A549 (cell line): ENCODE data around the gene MAML2. TPM values are rescaled to one million over a fixed set of nuclear protein-coding genes. Genes with fewer than 3 reads are reported as not detected.

Source experiments
- ATAC-seq, 2 experiments: fragments of 200-7000 bp in 1 of 2; fragments of >200 bp in 1 of 2; cut with Nextera tagmentation in 1 of 2; cut with Tn5 transposase in 1 of 2; 3 replicates each; pipeline versions ENCODE4 v1.8.0 to v1.9.1; 2018 to 2020; ENCODE audit warnings: mild to moderate bottlenecking in 1 of 2, moderate library complexity in 1 of 2
- CTCF ChIA-PET: fragments of 300-600 bp; sonication (Branson Sonifier 250); formaldehyde crosslinking; extraction: SDS; loops from one replicate; lab custom pipeline; 2021; ENCODE audit warnings: antibody characterized with exemption, inconsistent platforms; lab: Yijun Ruan, JAX
- POLR2A ChIA-PET: fragments of 350-600 bp; formaldehyde crosslinking; extraction: SDS; loops from one replicate; lab custom pipeline; 2021; ENCODE audit warnings: antibody characterized with exemption, inconsistent platforms; lab: Yijun Ruan, JAX
- DNase-seq, 2 experiments: peaks; one replicate each; pipeline versions ENCODE4 v3.0.0 to v3.0.0-alpha.2; 2011 to 2016; ENCODE audit warnings: low read depth in 1 of 2, low spot score in 1 of 2
- FAIRE-seq: peaks from 2 replicates; lab custom pipeline; 2011; peaks lifted over from hg19 to GRCh38; lab: Jason Lieb, UNC
- H3K27ac ChIP-seq, 2 experiments: fragments of >200 bp; sonication (Bioruptor Twin); formaldehyde crosslinking; 3 replicates each; pipeline ENCODE4 v1.5.1; 2016 to 2017
- H3K4me1 ChIP-seq: fragments of >200 bp; sonication (Bioruptor Twin); formaldehyde crosslinking; 3 replicates; pipeline ENCODE4 v1.6.1; 2016
- H3K4me2 ChIP-seq: fragments of >200 bp; sonication (Bioruptor Twin); formaldehyde crosslinking; 3 replicates; pipeline ENCODE4 v1.6.1; 2016
- H3K4me3 ChIP-seq: fragments of >200 bp; sonication (Bioruptor Twin); formaldehyde crosslinking; 3 replicates; pipeline ENCODE4 v1.5.1; 2016
- H3K9me3 ChIP-seq: fragments of >200 bp; sonication (Bioruptor Twin); formaldehyde crosslinking; 3 replicates; pipeline ENCODE4 v1.6.1; 2016
- BHLHE40 ChIP-seq: IDR thresholded peaks from 2 replicates; pipeline ENCODE4 v1.6.1; 2012; ENCODE audit warnings: low read depth, low read length, inconsistent platforms
- CBX8 ChIP-seq: fragments of 200-600 bp; sonication (generic); IDR thresholded peaks from 2 replicates; pipeline ENCODE4 v1.6.1; 2016
- CEBPB ChIP-seq, 2 experiments: fragments of >200 bp in 1 of 2; sonication (Bioruptor Twin) in 1 of 2; formaldehyde crosslinking in 1 of 2; IDR thresholded peaks; 2 replicates each; pipeline ENCODE4 v1.6.1; 2012 to 2016
- CHD2 ChIP-seq: fragments of 150-350 bp; IDR thresholded peaks from 2 replicates; pipeline ENCODE4 v1.6.1; 2014; ENCODE audit warnings: low read length; ENCODE audit not compliant: partially characterized antibody
- ESRRA ChIP-seq: fragments of 150-350 bp; IDR thresholded peaks from 2 replicates; pipeline ENCODE4 v1.6.1; 2014; ENCODE audit warnings: mild to moderate bottlenecking, low read length, borderline replicate concordance
- FOSL2 ChIP-seq, 2 experiments: fragments of 450-650 bp in 1 of 2; fragments of >200 bp in 1 of 2; sonication (Bioruptor Twin) in 1 of 2; formaldehyde crosslinking; IDR thresholded peaks; 2 replicates each; pipeline versions ENCODE4 v1.5.0 to v1.6.1; 2016 to 2020; ENCODE audit warnings: mild to moderate bottlenecking in 1 of 2, moderate library complexity in 1 of 2
- KDM1A ChIP-seq: fragments of 200-600 bp; sonication (generic); IDR thresholded peaks from 2 replicates; pipeline ENCODE4 v1.6.1; 2016; ENCODE audit warnings: low read depth, mild to moderate bottlenecking
- NPAS2 ChIP-seq: fragments of 250-450 bp; sonication (Bioruptor Pico); IDR thresholded peaks from 2 replicates; pipeline ENCODE4 v1.8.0; 2022; ENCODE audit warnings: mild to moderate bottlenecking, moderate library complexity, borderline replicate concordance
- RAD21 ChIP-seq, 2 experiments: fragments of >200 bp in 1 of 2; sonication (Bioruptor Twin) in 1 of 2; formaldehyde crosslinking in 1 of 2; IDR thresholded peaks in 1 of 2; conservative IDR thresholded peaks in 1 of 2; 2 replicates in 1 of 2; 3 replicates in 1 of 2; pipeline ENCODE4 v1.6.1; 2012 to 2018; ENCODE audit warnings: inconsistent platforms in 1 of 2
- RARB ChIP-seq: fragments of 250-450 bp; sonication (Bioruptor Pico); IDR thresholded peaks from 2 replicates; pipeline ENCODE4 v1.8.0; 2021; ENCODE audit warnings: mild to moderate bottlenecking, moderate library complexity
- RCOR1 ChIP-seq: fragments of 150-350 bp; IDR thresholded peaks from 2 replicates; pipeline ENCODE4 v1.6.1; 2014; ENCODE audit warnings: antibody characterized with exemption, low read length, low read depth
- RFX5 ChIP-seq: fragments of 450-650 bp; IDR thresholded peaks from 2 replicates; pipeline ENCODE4 v1.7.1; 2014; ENCODE audit warnings: antibody characterized with exemption, mild to moderate bottlenecking, moderate library complexity
- RNF2 ChIP-seq: fragments of 200-600 bp; sonication (generic); IDR thresholded peaks from 2 replicates; pipeline ENCODE4 v1.6.1; 2016; ENCODE audit warnings: low read depth, mild to moderate bottlenecking, antibody characterized with exemption, moderate library complexity, borderline replicate concordance
- SMC3 ChIP-seq: fragments of >200 bp; sonication (Bioruptor Twin); formaldehyde crosslinking; IDR thresholded peaks from 3 replicates; pipeline ENCODE4 v1.6.1; 2018; ENCODE audit warnings: inconsistent platforms
- TFCP2L1 ChIP-seq: fragments of 250-450 bp; sonication (Bioruptor Pico); IDR thresholded peaks from 2 replicates; pipeline ENCODE4 v1.5.0; 2021; ENCODE audit warnings: mild to moderate bottlenecking
- TP53 ChIP-seq: fragments of 250-450 bp; sonication (Bioruptor Pico); IDR thresholded peaks from 2 replicates; pipeline ENCODE4 v1.5.0; 2021; ENCODE audit warnings: mild to moderate bottlenecking, moderate library complexity
- ZNF302 ChIP-seq: fragments of 250-450 bp; sonication (Bioruptor Pico); IDR thresholded peaks from 2 replicates; pipeline ENCODE4 v1.9.0; 2021; ENCODE audit warnings: inconsistent platforms, mild to moderate bottlenecking, moderate library complexity
- ZSCAN20 ChIP-seq: fragments of 250-450 bp; sonication (Bioruptor Pico); IDR thresholded peaks from 2 replicates; pipeline ENCODE4 v1.8.0; 2022; ENCODE audit warnings: mild to moderate bottlenecking, moderate library complexity
- WGBS: methylation state at CpG from one replicate; pipeline ENCODE4 v1.1.6; 2017; ENCODE audit errors: missing lambda C conversion rate; 5-methylcytosine and 5-hydroxymethylcytosine counted together
- polyA plus RNA-seq, 4 experiments: library from polyadenylated mRNA; depleted of rRNA in 3 of 4; stranded (reverse); fragments of >200 nt; fragmentation: RNase III in 1 of 4; extraction: RNeasy Plus Mini Kit Qiagen cat#74134 plus additional on column Dnase treatment in 1 of 4; gene quantifications; 2 replicates in 3 of 4; 3 replicates in 1 of 4; pipeline ENCODE4 v1.2.3, GENCODE V29; 2011 to 2017
- TF ChIP-seq, protein P1 (sequence below): IDR thresholded peaks from 2 replicates; pipeline ENCODE4 v1.6.1; 2012; ENCODE audit warnings: low read depth, borderline replicate concordance
- TF ChIP-seq, protein P2 (sequence below): IDR thresholded peaks from 2 replicates; pipeline ENCODE4 v1.6.1; 2012
- TF ChIP-seq, protein P3 (sequence below): fragments of >200 bp; sonication (Bioruptor Twin); formaldehyde crosslinking; IDR thresholded peaks from 3 replicates; pipeline ENCODE4 v1.5.1; 2016
- TF ChIP-seq, protein P4 (sequence below): fragments of 150-350 bp; IDR thresholded peaks from 2 replicates; pipeline ENCODE4 v1.6.1; 2014; ENCODE audit warnings: low read depth, mild to moderate bottlenecking, low read length
- TF ChIP-seq, protein P5 (sequence below): fragments of 450-650 bp; IDR thresholded peaks from 2 replicates; pipeline ENCODE4 v1.6.1; 2014; ENCODE audit warnings: antibody characterized with exemption

Gene MAML2
- polyA plus RNA-seq, 2 of the 4 experiments (the other 2 are of a cell fraction), result 1.5 to 2.5 TPM

DNA sequence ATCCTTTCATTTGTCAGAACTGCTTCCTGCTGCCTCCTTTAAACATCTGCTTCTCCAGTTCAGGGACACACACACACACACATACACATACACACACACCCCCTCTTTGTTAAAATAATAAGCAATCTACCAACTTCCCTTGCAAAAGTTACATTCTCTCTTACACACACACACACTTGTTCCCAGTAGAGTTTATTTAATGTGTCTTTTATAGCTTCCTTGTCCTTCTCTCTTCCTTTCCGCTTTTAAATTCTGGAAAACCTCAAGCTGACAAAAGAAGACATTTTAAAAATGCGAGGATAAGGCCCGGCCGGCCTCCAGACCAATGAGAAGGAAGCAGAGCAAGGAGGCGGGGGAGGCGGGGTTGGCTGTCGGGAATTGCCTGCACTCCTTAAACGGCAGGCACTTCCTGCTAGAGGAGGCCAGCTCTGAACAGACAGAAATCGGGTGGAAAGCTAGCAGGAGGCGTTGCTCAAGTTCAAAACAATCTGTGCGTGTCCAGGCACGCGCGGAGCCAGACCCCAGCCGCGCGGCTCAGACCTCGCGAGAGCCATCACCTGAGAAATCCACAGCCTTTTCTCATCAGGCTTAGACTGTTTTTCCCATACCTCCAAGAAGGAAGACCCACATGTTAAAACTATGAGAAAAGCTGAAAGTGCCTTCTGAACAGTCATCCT is 99.9 kb downstream of the MAML2 start (continued):
- TF ChIP-seq, protein P1, sequence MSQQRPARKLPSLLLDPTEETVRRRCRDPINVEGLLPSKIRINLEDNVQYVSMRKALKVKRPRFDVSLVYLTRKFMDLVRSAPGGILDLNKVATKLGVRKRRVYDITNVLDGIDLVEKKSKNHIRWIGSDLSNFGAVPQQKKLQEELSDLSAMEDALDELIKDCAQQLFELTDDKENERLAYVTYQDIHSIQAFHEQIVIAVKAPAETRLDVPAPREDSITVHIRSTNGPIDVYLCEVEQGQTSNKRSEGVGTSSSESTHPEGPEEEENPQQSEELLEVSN, result no peak
- TF ChIP-seq ESRRA (no peak), SMC3 (peak; percentile 16; the same call in 2 of the 3 replicates), CHD2 (peak; percentile 92), RARB (no peak), TFCP2L1 (CRISPR knock-in tag) (no peak)

DNA sequence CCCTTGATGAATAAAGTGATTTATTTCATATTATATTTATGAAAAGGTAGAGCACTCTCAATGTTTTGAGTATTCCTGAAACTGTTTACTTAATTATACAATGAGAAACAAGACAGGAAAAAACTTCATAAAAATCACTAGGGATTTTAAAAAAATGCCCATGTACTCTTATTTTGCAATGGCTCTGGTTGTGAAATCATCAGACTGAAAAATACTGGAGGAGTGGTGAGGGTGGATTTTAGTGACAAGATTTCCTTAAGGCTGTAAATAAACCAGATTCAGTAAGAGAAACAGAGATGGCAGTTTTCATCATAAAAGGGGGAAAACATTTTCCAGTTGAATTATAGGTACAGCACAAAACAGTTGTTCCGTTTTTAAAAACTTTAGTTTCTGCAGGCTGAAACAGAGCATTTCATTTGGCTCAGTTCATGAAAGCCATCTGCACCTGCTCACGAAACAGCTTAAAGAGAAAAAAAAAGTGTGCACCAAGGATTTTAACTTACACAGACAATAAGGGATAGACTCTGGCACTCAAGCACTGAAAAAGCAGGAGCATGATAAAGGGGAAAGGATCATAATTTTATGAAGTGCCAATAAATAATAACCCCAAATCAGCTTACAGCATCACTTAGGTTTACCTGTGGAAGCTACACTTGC is 100.7 kb downstream of the MAML2 start:
- ChIA-PET POLR2A (interaction anchor here (1.1 to 2.4 kb wide), 4 partner anchors 65 to 147 kb away, joined by 8 to 14 read pairs (median 12); partner anchors contain the start of genes CCDC82, JRKL and MAML2), CTCF (interaction anchor here (0.6 to 2.4 kb wide), 8 partner anchors 64 to 406 kb away, joined by 3 to 16 read pairs (median 4); partner anchors contain the start of gene MAML2)
- peaks cover 43% of the 10 kb centered on the region for H3K4me1 ChIP-seq
- 86% methylated on average over 2 of the region's 2 CpGs for WGBS
- FAIRE-seq, result no peak
- no peak for ATAC-seq
- H3K4me3 ChIP-seq, result peak overlapping the region; percentile 43; the same call in 2 of the 3 replicates
- H3K4me2 ChIP-seq, result peak overlapping the region; percentile 92
- TF ChIP-seq CEBPB (IDR thresholded peaks at IDR 0.05) (peak; percentile 21 to 36; a peak in 2 of 4 replicates), FOSL2 (IDR thresholded peaks at IDR 0.05) (no peak), FOSL2 (CRISPR knock-in tag; IDR thresholded peaks at IDR 0.05) (no peak)
- DNase-seq, result no peak
- H3K27ac ChIP-seq, result peak overlapping the region; percentile 81 to 89
- no peaks in the 10 kb centered on the region for H3K9me3 ChIP-seq

DNA sequence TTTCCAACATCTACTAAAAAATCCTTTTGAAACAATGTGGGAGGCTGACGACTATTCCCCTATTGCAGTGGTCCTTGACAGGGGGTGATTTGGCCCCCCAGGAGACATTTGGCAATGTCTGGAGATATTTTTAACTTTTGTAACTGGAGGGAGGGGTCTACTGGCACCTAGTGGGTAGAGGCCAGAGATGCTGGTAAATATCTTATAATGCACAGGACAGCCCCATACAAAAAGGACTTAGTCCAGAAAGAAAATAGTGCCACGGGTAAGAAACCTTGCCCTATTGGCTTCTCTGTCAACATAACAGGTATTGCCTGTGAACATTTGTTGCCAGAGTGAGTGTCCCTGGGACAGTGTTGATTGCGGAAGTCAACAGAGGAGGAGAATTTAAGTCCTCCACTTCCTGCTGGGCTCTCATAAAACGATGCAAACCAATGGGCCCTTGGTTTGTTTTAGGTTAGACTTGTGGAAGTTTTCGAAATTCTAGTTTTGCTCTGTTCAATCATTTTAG is 101.6 kb downstream of the MAML2 start:
- FAIRE-seq, result no peak
- peak overlapping the region; percentile 19 to 61; a peak in 4 of 6 replicates for H3K27ac ChIP-seq
- 50% methylated on average over 5 of the region's 5 CpGs for WGBS
- peaks cover 45% of the 10 kb centered on the region for H3K4me1 ChIP-seq
- peak overlapping the region; percentile 92 for H3K4me2 ChIP-seq
- POLR2A ChIA-PET, result no interaction called here
- 0 out of 5 replicates have a peak, but pooled peaks of 1 of the 2 experiments have one; percentile 32 for TF ChIP-seq RAD21 (conservative IDR thresholded peaks at IDR 0.05 in 1 of 2, IDR thresholded peaks at IDR 0.05 in 1 of 2)
- TF ChIP-seq ZNF302 (CRISPR knock-in tag), result no peak
- TF ChIP-seq KDM1A, result no peak
- no peak for TF ChIP-seq RNF2
- TF ChIP-seq SMC3, result 0 out of 3 replicates have a peak, but pooled peaks have one; percentile 10
- TF ChIP-seq CBX8, result no peak
- TF ChIP-seq BHLHE40, result no peak
- TF ChIP-seq ZSCAN20 (CRISPR knock-in tag), result no peak
- TF ChIP-seq, all 56 proteins: peak for 2
- DNase-seq (peak in 1 of 2 experiments; percentile 22), ATAC-seq (no peak)
- H3K4me3 ChIP-seq, result no peak overlapping the region
- CTCF ChIA-PET, result interaction anchor here (1.7 kb wide), 1 partner anchor 186 kb away, joined by 6 read pairs; no protein-coding TSS in a partner anchor
- H3K9me3 ChIP-seq, result no peaks in the 10 kb centered on the region

DNA sequence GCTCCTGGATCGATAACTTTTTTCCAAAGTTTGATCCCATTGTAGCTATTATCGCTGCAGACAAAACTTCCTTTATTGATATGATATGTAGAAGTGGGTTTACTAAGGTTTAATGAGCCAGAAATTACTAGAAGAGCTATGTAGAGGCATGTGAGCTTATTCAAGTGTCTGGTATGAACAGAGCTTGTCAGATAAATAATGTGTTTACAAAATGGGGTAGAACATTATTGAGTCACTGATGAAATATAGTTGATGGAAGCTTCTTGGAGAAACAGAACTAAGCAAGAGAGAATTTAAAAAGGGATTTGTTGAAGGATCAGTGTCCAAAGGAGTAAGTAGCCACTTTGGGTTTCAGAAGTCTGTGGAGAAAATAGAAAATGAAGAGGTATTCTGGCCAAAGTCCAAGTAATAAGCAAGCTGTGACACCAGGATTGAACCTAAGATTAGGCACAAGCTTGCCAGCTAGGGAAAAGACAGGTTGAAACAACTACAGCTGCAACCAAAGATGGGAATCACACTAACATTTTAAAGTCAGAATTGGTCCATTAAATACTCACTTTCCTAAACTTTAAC is 104.3 kb downstream of the MAML2 start:
- ChIA-PET POLR2A (no interaction called here), CTCF (interaction anchor here (0.8 to 3.0 kb wide), 3 partner anchors 10 to 105 kb away, joined by 3 to 17 read pairs (median 4); partner anchors contain the start of gene MAML2)
- WGBS, result 75% methylated on average over 2 of the region's 2 CpGs
- H3K9me3 ChIP-seq, result no peaks in the 10 kb centered on the region
- ATAC-seq (no peak), DNase-seq (no peak), FAIRE-seq (no peak)
- peak overlapping the region; percentile 64; the same call in 2 of the 3 replicates for H3K4me2 ChIP-seq
- H3K27ac ChIP-seq, result peak overlapping the region in 1 of 2 experiments; percentile 40; a peak in 2 of 6 replicates
- H3K4me1 ChIP-seq, result peaks cover 56% of the 10 kb centered on the region
- no peak overlapping the region for H3K4me3 ChIP-seq
- no peak for TF ChIP-seq RFX5
- TF ChIP-seq RCOR1, result no peak
- TF ChIP-seq, protein P2, sequence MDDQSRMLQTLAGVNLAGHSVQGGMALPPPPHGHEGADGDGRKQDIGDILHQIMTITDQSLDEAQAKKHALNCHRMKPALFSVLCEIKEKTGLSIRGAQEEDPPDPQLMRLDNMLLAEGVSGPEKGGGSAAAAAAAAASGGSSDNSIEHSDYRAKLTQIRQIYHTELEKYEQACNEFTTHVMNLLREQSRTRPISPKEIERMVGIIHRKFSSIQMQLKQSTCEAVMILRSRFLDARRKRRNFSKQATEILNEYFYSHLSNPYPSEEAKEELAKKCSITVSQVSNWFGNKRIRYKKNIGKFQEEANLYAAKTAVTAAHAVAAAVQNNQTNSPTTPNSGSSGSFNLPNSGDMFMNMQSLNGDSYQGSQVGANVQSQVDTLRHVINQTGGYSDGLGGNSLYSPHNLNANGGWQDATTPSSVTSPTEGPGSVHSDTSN, result no peak
- no peak for TF ChIP-seq TP53 (CRISPR knock-in tag)
- TF ChIP-seq, protein P3, sequence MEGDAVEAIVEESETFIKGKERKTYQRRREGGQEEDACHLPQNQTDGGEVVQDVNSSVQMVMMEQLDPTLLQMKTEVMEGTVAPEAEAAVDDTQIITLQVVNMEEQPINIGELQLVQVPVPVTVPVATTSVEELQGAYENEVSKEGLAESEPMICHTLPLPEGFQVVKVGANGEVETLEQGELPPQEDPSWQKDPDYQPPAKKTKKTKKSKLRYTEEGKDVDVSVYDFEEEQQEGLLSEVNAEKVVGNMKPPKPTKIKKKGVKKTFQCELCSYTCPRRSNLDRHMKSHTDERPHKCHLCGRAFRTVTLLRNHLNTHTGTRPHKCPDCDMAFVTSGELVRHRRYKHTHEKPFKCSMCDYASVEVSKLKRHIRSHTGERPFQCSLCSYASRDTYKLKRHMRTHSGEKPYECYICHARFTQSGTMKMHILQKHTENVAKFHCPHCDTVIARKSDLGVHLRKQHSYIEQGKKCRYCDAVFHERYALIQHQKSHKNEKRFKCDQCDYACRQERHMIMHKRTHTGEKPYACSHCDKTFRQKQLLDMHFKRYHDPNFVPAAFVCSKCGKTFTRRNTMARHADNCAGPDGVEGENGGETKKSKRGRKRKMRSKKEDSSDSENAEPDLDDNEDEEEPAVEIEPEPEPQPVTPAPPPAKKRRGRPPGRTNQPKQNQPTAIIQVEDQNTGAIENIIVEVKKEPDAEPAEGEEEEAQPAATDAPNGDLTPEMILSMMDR, result no peak
- no peak for TF ChIP-seq NPAS2 (CRISPR knock-in tag)
- TF ChIP-seq, protein P4, sequence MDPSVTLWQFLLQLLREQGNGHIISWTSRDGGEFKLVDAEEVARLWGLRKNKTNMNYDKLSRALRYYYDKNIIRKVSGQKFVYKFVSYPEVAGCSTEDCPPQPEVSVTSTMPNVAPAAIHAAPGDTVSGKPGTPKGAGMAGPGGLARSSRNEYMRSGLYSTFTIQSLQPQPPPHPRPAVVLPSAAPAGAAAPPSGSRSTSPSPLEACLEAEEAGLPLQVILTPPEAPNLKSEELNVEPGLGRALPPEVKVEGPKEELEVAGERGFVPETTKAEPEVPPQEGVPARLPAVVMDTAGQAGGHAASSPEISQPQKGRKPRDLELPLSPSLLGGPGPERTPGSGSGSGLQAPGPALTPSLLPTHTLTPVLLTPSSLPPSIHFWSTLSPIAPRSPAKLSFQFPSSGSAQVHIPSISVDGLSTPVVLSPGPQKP, result no peak
- TF ChIP-seq, protein P5, sequence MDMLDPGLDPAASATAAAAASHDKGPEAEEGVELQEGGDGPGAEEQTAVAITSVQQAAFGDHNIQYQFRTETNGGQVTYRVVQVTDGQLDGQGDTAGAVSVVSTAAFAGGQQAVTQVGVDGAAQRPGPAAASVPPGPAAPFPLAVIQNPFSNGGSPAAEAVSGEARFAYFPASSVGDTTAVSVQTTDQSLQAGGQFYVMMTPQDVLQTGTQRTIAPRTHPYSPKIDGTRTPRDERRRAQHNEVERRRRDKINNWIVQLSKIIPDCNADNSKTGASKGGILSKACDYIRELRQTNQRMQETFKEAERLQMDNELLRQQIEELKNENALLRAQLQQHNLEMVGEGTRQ, result no peak
